GM19351 (cell line): ENCODE data around the gene APC2.
"Not testable (repeated sequence)": the region's sequence is repeated elsewhere in the genome, so short reads cannot be mapped to it uniquely, and the experiment has no call there.

Experiments
- ATAC-seq: cut with Tn5 transposase; IDR thresholded peaks from one replicate; pipeline ENCODE4 v1.9.1; 2021; ENCODE audit warnings: mild to moderate bottlenecking, moderate library complexity; ENCODE audit not compliant: unreplicated experiment

APC2 gene

DNA sequence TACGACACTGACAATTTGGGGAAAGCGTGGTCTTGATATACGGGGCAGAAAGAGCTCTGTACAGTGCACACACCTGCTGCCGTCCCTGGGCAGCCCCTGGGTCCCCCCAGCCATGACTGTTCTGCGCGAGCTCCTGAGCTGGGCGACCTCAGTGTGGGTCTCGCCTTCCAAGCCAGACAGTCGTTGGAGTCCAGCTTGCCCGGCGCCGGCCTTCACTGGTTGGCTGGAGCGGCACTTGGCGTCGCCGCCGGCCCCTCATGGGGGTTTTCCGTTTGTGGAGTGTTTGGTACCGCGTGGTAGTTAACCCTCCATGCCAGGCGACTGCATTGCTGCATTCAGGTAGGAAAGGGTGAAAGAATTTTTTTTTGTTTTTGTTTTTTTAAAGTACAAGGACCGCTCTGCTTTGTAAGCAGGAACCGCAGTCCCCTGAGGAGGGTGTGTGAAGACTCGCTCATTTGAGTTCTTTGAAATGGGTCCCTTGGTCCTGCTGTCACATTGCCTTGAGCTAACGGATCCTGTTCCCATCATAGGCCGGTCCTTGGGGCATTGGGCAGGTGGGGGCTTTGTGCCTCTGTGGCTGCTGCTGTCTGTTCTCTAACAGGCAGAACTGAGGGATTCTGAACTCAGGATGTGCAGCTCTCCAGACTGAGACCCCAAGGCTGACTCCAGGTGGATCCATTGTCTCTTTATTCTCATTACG, 22.6 kb upstream of the APC2 start:
- ATAC-seq, result no peak

DNA sequence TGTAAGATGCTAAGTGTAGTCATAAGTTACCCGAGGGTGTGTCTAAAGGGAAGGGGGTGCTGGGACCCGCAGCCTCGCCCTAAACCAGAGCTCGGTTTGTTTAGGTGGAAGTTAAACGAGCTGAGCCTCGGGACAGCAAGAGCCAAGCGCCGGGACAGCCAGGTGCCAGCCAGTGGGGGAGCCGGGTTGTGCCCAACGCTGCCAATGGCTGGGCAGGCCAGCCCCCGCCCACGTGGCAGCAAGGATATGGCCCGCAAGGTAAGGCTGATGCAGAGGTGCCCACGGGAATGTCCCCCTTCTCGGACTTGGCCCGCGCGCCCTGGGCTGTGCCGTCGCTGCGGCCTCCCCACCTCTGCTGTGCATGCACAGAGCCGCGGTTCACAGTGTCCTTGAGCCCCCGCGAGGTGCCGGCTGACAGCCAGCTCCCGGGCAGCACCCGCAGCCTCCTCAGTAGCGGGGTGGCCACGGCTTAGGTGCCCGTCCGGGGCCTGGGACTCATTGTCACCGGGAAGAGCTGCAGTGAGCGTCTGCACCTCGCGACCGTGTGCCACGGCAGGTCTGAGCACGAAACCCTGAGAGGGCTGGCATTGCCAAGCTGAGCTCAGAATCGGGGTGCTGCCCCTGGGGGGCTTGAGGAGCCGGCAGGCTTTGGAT, 21.1 kb upstream of the APC2 start:
- ATAC-seq, result no peak

DNA sequence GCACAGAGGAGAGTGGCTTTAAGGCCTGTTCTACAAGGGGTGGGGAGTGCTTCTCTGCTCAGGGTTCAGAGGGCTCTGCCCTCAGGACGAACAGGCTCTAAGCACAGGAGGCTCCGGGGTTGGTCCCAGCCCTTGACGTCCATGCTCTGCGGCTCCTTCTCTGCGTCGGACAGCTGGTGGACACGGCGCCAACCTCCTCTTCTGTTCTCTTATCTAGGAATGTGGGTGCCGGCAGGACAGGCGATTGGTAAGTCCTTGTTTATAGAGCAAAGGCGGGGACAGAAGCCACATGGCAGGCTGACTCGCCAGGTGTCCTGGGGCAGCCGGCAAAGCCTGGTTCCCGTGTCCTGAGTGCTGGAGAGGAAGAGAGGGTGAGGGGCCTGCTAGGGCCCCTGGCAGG, 20.2 kb upstream of the APC2 start:
- no peak for ATAC-seq

DNA sequence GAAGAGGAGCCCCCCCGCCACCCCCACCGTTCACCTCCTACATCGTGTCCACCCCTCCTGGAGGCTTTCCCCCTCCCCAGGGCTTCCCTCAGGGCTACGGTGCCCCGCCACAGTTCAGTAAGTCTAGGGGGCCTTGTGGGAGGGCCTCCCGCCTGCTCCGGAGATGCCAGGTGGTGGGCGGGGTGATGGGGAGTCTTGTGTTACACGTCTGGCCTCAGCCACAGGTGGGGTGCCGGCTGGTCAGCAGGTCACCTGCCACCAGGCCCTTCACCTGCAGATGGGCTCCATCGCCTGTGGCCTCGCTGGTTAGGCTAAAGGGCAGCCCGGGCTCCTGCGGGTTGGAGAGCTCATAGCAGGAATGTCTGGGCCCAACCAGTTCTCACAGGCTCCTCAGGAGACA, 19.7 kb upstream of the APC2 start:
- no peak for ATAC-seq

DNA sequence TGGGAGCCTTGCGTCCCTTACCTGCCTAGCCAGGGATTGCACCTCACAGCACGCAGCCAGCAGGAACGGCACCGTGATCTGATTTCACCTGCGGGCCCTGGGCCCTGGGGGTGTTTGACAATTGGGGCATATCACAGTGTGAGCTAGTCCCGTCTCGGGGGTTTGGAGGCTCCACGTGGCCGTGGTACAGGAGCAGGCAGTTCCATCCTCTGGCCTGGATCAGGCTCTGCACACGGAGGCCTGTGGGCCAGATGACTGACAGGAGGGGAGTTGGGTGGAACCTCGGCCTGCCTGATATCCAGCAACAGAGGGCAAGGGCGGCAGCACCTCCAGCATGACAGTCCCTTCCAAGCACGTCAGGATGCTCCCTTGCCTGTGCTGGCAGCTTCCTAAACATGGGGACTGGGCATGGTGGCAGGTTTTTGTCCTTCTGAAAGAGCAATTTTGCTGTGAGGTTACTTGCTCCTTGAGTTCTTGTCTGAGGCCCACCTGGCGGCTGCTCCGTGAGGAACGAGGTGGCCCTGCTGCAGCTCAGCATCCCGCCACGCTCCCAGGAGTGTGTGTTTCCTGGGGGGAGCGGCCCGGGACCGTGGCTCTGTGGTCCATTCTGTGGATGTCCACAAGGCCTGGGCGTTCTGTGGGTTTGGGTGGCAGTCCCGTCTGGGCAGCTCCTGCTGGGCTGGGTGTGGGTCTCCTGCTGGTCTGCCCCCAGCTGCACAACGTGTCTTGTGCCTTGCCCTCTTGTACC, 18.0 kb upstream of the APC2 start:
- ATAC-seq, result no peak

DNA sequence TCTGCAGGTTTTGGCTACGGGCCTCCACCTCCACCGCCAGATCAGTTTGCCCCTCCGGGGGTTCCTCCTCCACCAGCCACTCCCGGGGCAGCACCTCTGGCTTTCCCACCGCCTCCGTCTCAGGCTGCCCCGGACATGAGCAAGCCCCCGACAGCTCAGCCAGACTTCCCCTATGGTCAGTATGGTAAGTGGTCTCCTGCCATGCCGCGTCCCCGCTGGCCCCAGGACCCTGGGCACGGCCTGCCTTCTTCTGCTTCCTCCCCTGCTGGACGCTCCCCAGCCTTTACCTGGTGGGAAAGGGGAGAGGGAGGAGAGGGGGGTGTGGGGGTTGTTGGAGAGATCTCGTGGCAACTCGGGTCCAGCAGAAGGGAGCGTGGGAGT, 17.4 kb upstream of the APC2 start:
- ATAC-seq, result no peak

DNA sequence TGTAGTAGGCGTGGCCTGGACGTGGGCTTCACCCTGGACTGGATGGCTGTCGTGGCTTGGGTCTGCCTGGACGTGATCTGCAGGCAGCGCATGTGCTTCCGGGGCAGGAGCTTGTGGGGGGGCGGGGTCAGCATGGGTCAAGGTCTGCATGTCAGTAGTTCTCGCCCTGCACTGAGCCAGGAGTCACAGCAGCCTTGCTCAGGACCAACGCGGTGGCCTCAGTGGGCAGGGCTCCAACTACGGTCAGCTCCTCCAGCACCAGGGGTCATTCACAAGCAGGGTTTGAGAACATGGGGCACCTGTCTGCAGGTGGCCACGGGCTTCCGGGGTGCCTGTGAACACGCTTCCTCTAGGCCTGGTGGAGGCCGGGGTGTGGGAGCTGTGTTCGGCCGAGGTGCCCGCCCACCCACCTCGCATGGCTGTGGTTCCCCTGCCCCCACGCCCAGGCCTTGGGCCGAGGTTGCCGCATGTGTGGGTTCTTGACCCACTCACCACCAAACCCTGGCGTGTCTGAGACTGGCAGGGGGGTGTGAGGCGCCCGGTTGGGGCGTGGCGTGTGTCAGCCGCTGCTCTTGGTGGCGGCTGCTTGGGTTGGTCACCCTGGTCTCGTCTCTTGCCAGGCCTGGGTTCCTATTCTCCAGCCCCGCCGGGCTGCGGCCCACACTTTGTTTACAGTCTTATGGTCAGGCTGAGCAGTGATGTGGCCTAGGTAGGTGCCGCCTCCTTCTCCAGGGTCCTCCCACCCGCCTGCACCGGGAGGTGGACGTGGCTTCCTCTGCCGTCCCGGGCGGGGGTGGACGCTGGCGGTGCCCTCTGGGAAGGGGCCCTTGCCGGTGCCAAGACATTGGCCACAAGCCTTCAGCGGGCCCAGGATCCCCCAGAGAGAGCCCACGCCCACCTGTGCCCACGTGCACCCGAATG, 16.5 kb upstream of the APC2 start:
- ATAC-seq, result no peak

DNA sequence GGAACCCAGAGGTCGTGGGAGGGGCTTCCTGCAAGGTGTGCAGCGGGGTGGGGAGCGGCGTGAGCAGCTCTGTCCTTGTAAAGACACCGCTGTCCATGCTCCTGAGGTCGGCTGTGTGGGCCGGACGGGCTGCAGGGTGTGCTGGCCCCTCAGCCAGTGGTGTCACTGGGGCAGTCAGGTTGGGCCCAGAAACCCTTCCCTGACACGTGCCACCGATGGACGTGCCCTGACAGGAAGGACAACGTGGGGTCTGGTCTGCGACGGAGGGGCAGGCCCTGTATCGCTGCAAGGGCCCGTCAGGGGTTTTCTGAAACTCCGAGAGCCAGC, 15.9 kb upstream of the APC2 start:
- no peak for ATAC-seq

DNA sequence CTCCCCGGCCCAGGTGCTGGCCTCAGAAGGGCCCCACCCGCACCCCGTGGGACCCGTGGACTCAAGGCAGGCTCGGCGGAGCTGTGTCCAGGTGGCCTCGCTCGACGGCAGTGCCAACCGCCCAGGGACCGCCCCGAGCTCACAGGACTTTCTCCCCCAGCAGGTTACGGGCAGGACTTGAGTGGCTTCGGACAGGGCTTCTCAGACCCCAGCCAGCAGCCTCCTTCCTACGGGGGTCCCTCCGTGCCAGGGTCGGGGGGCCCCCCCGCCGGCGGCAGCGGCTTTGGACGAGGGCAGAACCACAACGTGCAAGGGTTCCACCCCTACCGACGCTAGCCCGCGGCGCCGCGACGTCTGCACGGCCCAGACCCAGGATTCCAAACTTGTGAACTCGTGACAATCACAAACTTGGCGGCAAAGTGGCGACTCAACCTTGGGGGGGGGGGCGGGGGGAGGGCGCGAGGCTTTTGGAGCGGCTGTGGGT, 15.3 kb upstream of the APC2 start:
- ATAC-seq, result no peak

DNA sequence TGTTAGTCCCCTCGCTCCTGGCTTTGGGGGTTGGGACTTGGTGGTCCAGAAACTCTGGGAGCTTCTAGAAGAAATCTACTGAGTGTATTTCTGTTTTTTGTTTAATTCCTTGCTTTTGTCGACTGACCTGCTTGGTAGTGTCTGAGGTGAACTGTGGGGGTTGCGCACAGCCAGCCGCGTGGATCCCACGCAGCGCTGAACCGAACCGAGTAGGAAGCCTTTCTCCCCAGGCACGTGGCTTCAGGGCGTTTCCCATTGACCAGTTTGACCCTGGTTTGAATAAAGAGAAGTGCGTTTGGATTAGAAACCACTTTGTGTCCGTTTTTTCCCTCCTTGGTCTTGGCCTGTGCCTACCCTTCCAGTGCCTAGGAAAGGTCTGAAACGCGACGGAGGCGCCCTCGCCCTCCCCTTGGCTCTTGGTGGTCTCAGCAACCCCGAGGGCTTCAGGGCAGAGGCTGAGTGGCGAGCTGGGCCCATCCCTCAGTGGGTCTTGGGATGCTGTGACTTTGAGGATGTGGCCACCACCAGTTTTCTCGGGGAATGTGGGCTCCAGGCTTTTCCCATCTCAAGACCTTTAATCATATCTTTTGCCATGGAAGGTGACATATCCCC, 14.4 kb upstream of the APC2 start:
- ATAC-seq, result no peak

DNA sequence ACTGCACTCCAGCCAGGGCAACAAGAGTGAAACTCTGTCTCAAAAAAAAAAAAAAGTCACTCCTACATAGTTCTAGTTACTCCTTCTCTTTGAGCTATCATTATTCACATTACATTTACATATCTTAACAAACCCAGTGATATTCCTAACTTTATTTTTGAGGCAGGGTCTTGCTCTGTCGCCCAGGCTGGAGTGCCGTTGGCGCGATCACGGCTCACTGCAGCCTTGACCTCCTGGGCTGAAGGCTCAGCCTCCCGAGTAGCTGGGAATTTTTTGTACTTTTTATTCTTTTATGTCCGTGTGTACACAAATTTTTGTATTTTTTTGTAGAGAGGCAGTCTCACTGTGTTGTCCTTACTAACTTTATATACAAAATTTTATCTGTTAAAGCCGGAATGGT, 12.3 kb upstream of the APC2 start:
- ATAC-seq, result no peak

DNA sequence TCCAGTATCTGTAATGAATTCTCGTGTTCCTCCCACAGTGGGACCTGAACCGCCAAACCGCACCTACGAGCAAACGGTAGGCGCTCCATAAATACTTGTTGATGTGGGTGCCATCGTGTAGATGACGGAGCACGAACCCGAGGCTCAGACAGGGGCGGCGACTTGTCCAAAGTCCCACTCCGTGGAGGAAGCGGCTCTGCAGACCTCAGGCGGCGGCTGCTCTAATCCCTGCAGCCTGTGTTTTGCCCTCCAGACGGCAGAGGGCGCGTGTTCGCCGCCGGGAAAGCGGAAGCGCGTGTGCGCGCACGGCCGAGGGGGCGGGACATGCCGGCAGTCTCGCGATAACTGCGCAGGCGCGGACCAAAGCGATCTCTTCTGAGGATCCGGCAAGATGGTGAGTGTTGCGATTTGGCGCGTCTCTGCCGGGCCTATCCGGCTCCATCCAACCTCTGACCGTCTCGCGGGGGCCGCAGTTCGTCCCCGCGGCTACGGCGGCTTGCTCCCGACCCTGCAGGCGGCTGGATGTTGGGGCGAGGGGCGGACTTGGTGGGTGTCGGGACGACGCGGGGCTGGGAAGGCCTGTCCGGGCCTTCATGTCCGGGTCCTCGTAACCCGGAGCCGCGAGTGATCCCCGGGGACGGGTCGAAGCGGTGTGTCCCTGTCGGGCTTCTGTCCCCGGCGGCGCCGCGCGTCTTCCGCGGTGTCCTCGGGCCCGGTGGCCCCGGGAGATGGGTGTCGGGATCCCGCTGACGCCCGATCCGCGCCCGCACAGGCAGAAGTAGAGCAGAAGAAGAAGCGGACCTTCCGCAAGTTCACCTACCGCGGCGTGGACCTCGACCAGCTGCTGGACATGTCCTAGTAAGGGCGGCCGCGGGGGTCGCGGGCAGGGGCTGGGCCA, 11.6 kb upstream of the APC2 start, which contains the start of gene RPS15:
Gene RPS15, plus strand, starts transcription at position 362 of the 898 bp plus-strand sequence. Its CDS starts 30 bp downstream, at position 392.
- ATAC-seq, result peak; percentile 80

DNA sequence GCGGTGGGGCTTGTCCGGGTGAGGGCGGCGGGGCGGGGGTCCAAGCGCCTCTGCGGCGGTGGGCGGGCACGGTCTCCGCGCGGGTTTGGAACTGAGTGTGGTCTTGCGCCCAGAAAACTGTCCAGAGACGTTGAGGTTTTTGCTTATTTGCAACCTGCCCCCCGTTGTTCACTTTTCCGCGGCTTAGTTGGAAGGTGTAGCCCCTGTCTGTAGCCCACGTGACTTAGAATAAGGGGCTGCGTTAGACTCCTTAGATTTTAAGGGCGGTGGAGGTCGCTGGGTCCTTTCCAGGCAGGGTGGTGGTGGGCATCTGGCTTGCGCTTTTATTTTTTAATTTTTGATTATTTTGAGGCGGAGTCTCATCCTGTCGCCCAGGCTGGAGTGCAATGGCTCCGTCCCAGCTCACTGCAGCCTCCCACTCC, 11.0 kb upstream of the APC2 start:
- ATAC-seq, result no peak

DNA sequence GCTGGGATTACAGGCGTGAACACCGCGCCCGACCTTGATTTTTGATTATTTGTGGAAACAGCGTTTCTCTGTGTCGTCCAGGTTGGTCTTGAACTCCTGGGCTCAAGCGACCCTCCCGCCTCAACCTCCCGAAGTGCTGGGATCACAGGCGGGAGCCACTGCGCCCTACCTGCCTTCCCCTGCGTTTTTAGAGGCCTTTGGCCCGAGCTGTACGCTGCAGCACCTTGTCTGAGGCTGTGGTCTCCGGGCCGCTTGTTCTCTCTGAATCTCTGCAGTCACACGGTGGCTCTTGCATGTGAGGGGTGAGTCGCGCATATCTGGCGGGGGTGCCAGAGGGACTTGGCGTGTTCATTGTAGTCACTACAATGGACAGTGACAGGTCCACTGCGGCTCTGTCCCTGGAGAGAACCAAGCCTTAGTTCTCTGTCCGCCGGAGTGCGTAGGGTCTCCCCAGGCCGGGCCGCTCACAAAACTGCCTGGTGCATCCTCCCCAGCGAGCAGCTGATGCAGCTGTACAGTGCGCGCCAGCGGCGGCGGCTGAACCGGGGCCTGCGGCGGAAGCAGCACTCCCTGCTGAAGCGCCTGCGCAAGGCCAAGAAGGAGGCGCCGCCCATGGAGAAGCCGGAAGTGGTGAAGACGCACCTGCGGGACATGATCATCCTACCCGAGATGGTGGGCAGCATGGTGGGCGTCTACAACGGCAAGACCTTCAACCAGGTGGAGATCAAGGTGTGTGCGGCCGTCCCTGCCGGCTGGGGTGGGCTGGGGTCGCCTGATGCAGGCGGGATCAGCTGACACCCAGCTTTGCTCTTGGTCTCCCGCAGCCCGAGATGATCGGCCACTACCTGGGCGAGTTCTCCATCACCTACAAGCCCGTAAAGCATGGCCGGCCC, 10.2 kb upstream of the APC2 start:
- ATAC-seq, result not testable (repeated sequence)

DNA sequence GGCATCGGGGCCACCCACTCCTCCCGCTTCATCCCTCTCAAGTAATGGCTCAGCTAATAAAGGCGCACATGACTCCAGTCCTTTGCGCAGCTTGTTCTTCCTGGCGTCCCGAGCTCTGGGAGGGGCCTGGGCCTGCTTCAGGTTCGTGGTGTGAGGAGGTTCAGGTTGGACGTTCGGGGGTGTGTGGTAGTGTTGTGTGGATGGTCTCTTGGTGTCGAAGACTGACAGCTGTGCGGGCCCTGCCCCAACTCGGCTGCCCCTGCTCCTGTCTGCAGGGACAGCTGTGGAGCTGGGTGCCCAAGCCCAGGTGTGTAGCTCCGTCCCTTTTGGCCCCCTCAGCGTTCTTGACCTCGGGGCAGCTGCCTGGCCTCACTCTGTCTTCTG, 9.5 kb upstream of the APC2 start:
- ATAC-seq, result no peak

DNA sequence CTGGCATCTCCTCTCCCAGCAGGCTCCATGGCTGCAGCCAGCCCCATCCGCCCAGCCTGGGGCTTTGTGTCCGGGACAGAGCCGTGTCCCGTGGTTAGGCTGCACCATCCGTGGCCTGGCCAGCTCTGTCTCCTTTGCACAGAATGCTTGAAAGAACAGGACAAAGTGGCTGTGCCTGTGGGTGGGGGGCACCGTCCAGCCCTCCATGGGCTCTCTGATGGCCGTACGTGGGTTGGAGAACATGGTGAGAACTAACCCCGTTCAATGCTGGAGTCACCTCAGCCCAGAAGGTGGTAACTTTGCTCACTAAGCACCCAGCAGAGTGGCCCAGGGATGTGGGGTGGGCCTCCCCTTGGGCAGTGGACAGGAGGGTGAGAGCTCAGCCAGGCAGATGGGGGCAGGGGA, 8.9 kb upstream of the APC2 start:
- ATAC-seq, result no peak

DNA sequence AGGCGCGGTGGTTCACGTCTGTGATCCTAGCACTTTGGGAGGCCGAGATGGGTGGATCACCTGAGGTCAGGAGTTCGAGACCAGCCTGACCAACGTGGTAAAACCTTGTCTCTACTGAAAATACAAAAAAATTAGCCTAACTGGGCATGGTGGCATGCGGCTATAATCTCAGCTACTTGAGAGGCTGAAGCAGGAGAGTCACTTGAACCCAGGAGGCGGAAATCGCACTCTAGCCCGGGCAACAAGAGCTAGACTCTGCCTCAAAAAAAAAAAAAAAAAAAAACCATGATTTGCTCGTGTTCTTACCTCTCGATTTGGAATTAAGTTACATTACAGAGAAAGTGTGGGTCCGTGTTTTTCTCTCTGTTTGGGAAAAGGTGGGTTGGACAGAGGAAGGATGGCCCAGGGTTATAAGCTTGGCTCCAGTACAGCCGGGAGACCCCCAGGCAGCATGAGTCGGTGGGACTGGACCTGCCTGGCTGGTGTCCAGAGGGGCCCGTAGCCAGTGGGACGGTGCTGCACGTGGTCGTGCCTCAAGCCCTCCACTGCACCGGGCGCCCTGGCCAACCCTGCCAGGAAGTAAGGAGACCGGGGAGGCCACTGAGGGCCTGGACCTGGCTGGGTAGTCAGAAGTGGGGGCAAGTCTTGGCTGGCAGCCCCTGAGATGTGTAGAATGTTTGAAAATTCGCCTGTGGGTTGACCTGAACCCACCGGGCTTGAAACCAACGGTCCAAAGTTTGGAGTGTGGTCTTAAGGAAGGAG, 8.1 kb upstream of the APC2 start:
- no peak for ATAC-seq
